SU-DHL-6 (cell line): ENCODE measurements around the gene AKAP6.

ENCODE experiments used
- CTCF ChIP-seq: fragments of 200-600 bp; sonication (generic); IDR thresholded peaks from one replicate; pipeline ENCODE4 v1.5.1; 2017; ENCODE audit warnings: antibody characterized with exemption, mild to moderate bottlenecking, low read length, moderate library complexity; ENCODE audit not compliant: insufficient read depth, poor library complexity, severe bottlenecking
- EZH2phosphoT487 ChIP-seq: fragments of 200-600 bp; sonication (generic), shearing (Covaris generic); conservative IDR thresholded peaks from 2 replicates; pipeline ENCODE4 v1.6.1; 2018; ENCODE audit warnings: mild to moderate bottlenecking, antibody characterized with exemption, low read length, moderate library complexity, mixed read lengths

- TF ChIP-seq CTCF (no peak), EZH2phosphoT487 (no peak)
Observed at GRCh38 chr14:32545506-32546210, 216.6 kb downstream of the AKAP6 start.
